ENCODE results near the gene ZNF76.

Gene ZNF76

DNA sequence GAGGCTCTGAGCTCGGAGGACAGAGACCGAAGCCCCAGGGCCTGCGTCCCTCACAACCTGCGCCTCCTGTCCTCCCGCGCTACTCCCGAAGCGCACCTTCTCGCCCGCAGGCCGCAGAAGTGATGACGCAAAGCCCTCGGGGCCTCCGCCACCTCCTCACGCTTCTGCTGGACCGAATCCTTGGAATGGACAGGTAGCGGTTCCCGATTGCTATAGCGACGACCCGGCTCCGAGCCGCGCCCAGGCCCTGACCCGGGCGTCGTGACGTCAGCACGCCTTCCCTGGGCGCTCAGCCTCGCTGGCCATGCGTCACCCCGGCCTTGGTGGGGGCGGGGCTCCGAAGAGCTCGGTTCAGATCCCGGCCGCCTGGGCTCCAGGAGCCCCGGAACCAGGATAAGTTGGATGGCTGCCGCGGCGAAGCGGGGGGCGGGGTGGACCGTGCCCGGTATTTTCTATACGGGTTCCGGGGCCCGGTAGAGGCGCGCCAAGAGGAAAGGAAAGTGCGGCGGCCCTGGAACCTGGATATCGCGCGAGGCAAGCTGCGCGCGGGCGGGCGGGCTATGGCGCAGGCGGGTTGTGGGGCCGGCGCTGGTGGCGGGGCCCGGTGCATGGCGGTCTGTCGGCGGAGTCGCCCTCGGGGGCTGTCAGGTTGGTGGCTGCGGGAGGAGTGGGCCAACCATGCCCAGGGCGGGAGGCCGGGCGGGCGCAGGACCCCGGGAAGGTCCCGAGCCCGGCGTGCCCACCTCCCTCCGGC lies at the start of gene ZNF76:
Gene ZNF76, plus strand, starts transcription at position 542 of the 754 bp plus-strand sequence. CDS start 21,417 bp downstream, outside the sequence.
- peak; percentile 97 for DNase-seq

DNA sequence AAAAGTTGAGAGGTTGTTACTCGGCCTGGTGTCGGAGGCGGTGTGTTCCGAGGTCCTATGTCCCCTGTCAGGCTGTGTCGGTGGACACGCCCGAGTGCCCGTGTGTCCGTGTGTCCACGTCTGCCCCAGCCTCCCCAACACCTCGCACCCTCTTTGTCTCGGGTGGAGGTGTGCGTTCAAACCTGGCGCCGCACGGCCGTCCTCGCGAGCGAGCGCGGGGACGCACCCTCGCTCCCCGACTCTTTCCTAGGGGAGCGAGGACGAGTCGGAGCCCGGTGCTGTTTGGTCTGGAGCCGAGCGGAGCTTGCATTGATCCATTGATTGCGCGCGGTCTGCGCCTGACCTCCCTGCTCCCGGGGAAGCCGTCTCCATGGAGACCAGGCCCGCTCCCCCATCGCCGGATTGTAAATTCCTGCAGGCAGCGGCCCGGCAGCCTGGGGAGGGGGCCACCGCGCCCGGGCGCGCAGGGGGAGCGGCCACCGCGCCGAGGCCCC lies 46.2 kb upstream of the ZNF76 start:
- DNase-seq: no peak

- DNase-seq: no peak
Measured at GRCh38 chr6:35213824-35214756, 45.4 kb upstream of the ZNF76 start, which contains the start of gene SCUBE3. Gene SCUBE3 (plus strand): TSS chr6:35213956. CDS start chr6:35214419, 463 bp downstream.

GRCh38 chr6:35214869-35215664 lies 44.5 kb upstream of the ZNF76 start:
- no peak for DNase-seq

DNA sequence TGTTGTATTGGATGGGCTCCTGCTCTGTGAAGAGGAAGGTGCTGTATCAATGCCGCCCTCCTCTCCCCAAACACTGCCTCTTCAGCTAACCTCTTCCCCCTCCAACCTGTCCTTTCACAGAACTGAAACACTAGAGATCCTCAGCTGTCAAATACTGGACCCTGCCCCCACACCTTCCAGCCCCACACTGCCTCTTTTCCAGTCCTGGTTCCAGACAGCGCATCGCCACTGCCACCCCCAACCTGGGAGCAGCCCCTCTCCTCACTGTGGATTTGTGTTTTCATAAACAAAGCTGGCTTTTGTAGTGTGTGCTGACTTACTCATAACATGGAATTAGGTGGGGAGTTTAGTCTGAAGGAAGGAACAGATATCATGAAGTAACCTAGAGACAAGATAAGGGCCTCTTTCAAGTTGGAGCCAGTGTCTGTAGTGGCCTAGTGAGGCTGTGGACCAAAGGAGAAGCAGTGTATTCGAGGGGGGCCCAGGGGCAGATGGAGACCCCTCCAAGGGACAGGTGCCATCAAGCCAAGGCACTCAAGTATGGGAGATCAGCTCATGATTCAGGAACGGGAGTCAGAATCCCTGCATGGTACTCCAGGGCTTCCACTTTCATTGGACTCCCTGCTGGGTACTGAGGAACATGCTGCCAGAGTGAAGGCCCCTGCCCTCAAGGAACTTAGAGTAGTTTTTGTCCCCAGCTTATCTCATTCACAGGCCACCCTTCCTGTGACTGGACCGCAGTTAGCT lies 43.7 kb upstream of the ZNF76 start:
- DNase-seq: no peak

DNA sequence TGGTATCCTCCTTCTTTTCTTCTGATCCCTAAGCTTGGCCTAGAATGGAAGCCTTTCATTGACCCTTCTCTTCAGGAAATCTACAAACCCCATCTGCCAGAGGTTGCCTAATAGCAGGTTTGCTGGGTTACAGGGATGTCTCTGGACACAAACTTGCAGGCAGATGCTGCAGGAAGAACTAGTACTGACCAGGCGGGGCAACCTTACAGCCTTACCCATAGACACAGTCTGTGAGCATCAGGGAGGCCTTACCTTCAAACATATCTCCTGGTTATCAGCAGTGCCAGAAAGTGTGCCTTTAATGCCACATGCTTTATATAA lies 43.2 kb upstream of the ZNF76 start:
- DNase-seq: no peak

- DNase-seq: no peak
Measured at GRCh38 chr6:35216851-35217811, 42.4 kb upstream of the ZNF76 start.

DNA sequence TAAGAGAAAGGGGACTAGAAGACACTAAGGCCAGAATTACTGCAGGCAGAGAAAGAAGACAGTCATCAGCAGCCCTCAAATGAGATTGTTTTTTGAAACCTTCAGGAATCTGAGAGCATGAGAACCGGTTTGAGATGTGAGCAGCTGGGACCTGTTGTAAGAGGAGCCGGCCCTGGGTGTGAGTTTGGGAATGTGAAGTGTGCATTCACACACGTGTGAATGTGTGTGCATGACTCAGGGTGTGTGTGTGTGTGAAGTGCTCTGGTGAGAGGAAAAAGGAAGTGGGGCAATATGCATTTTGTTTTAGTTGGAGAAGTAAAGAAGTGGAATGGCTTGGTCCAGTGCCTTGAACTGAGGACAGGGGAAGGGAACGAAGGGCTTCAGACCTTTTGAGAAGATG lies 41.5 kb upstream of the ZNF76 start:
- DNase-seq: peak; percentile 18

DNA sequence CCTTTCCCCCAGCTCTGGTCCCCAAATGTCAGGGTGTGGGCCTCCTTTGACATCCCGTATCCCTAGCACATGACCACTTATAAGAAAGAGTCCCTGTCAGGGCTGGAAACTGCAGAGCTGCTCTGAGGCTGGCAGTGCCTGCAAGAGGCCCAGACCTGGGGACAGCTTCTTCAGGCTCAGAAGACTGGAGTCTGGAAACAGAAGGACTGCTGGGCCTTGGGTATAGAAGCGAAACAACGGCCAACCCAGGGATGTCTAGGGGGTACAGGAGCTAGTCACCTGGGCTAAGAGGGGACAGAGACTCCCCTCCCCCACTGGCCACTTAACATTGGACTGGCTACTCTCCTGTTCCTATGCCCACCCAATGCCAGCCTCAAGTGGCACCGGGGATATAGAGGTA lies 41.1 kb upstream of the ZNF76 start:
- DNase-seq: no peak

DNA sequence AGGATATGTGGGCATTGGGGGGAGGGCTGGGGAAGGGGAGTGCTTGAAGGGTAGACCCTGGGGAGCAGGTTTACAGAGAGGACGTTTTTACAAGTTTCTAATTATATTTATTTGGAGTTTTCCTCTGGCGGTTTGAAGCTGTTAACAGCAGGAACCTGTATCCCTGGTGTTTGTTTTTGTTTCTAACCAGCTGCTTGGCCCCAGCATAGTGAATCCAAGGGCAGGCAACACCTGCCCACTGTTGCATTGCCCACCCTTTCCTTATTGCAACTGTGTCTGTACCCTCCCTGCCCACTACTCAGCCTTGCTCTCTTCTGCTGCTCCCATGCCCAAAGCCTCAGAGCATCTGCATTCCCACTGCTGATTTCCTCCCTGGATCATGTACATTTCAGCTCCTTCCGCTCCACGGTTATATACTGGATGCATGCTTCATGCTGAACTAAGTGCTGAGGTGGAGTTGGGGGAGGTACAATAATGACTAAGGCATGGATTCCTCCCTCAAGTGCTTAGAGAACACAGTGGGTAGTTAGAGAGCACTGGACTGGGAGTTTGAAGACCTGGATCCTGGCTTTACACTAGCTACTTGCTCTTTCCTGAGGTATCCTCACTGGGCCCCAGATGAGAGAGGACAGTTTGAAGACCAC lies 39.7 kb upstream of the ZNF76 start:
- DNase-seq: no peak

DNA sequence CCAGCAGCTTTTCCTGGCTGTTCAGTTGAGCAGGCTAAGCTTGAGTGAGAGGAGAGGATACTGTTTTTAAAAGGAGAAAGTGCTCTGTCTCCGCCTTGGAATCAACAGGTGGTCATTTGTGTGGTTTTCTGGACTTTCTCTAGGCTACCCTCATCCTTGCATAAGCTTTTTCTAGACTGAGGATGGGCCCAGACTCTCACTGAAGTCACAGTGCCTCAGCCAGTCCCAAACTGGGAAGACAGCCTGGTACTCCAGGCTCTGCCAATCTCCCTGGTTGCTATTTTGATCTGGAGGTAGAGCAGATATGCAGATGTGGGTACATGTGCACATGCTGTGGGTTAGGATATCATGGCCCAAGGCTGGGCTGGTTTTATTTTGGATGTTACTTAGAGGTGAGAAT lies 38.8 kb upstream of the ZNF76 start:
- no peak for DNase-seq

GRCh38 chr6:35223396-35223795 lies 36.1 kb upstream of the ZNF76 start:
- DNase-seq: no peak

DNA sequence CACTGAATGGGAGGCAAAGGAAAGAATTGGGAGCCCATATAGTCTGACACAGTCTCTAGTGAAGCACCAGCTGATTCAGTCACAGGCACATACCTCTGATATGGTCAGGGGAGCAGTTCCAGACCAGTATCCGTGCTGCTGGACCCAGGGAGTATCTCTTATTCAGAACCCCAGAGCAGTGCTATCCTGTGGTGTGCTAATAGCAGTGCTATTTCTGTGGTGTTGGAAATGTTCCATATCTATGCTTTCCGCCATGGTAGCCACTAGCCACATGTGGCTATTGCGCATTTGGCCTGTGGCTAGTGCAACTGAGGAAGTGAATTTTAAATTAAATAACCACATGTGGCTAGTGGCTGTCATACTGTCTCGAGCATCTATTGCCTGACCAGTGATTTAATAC lies 34.8 kb upstream of the ZNF76 start:
- peak; percentile 10 for DNase-seq

DNA sequence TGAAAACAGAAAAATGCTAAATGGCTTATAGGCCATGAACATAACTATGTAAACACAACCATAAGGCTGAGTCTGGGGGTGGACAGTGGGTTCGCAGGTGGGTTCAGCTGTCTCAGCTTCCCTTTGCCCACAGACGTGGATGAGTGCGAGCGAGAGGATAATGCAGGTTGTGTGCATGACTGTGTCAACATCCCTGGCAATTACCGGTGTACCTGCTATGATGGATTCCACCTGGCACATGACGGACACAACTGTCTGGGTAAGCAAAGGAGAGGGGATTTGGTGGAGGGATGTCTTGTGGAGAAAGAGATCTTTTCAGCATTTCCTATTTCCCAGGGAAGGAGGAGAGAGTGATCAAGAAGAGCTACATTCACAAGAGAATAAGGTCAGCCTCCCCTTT lies 31.1 kb upstream of the ZNF76 start:
- no peak for DNase-seq

GRCh38 chr6:35229304-35229703 lies 30.2 kb upstream of the ZNF76 start:
- DNase-seq: no peak

- DNase-seq: no peak
Measured at GRCh38 chr6:35230498-35230897, 29.0 kb upstream of the ZNF76 start.

DNA sequence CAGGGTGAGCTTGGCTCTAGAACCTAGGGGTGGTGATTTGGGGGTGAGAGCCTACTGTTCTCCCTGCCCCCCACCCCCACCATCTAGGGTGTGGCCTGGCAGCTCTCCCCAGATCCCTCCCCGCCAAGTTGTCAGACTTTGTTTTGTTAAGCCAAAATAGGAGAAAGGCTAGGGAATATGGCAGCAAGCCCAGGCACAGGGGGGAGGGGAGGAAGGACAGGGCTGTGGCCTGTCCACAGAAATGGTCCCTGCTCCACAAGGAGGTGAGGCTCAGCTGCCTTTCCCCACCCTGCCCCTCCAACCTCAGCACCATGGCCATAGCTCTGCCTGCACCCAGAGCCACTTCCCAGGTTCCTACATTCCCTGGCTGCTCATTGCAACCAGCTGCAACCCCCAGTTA lies 28.6 kb upstream of the ZNF76 start:
- DNase-seq: no peak

- DNase-seq: no peak
Measured at GRCh38 chr6:35231563-35231962, 28.0 kb upstream of the ZNF76 start.

DNA sequence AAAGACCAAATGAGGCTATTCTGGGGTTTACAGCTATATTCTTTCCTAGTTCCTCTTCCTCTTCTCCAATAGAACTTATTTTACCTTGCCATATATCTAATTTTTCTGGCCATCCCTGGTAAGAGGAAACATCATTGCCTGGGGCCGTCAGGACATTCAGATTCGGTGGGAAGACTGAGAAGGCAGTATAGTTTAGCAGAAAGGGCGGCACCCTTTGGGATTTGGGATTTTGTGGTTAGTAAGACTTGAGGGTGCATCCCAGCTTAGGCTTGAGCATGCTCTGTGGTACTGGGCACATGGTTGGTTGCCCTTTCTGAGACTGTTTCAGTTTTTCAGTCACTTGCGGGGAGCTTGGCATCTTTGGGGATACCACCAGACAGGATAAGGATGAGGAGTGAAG lies 24.6 kb upstream of the ZNF76 start:
- DNase-seq: no peak

- DNase-seq: no peak
Measured at GRCh38 chr6:35236223-35236622, 23.3 kb upstream of the ZNF76 start.

DNA sequence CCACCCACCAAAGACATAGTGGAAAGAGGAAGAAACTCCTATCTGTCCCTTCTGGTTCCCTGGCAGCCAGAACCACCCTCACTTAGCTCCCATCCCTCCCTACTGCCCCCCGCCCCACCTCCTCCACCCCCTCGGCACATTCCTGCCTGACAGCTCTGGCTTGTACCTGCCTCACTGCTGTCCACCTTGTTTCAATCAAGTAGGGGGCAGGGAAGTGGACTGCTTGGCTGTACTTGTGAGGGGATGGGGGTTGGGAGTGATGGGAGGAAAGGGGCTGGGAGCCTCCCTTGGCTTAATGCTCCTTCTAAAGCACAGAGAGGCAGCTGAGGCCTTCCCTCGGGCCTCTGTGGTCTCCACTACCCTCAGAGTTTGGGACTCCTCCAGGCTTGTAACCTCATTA lies 22.1 kb upstream of the ZNF76 start:
- DNase-seq: no peak
